Right renal cortex interstitium (tissue), 3 donors: Measurements from ENCODE around the gene RFPL1. TPM values are rescaled to one million over a fixed set of nuclear protein-coding genes. Genes with fewer than 3 reads are reported as not detected.

ENCODE experiments used
- polyA plus RNA-seq, 3 donors: library from polyadenylated mRNA; unstranded; fragments of 120-200 nt; gene quantifications; one replicate each; pipeline ENCODE4 v1.2.1, GENCODE V29; 2013; ENCODE audit not compliant: insufficient read length in 3 of 3

RFPL1 gene
- polyA plus RNA-seq, 3 donors: 1.1 to 1.4 (median 1.2) TPM

Other genes starting within 250 kb of the RFPL1 start
- gene EMID1, start 232.7 kb upstream of the RFPL1 start, polyA plus RNA-seq: 10 to 100 TPM; 62.3 to 81.4 (median 62.5) TPM
- 10 to 100 TPM; 18.9 to 23.9 (median 22.5) TPM for gene RHBDD3, start 170.6 kb upstream of the RFPL1 start, polyA plus RNA-seq
- gene EWSR1, start 170.3 kb upstream of the RFPL1 start, polyA plus RNA-seq: 100 to 1,000 TPM; 287 to 335 (median 320) TPM
- gene GAS2L1, start 131.9 kb upstream of the RFPL1 start, polyA plus RNA-seq: 1 to 10 TPM; 4.4 to 6.5 (median 5.6) TPM
- gene RASL10A, start 122.9 kb upstream of the RFPL1 start, polyA plus RNA-seq: under 1 TPM in 2 of 3 donors, not detected in 1; 0.12 to 0.26 TPM
- gene AP1B1, start 50.0 kb upstream of the RFPL1 start, polyA plus RNA-seq: 10 to 100 TPM; 40.9 to 47.3 (median 43.3) TPM
- 10 to 100 TPM in 2 of 3 donors, 1 to 10 TPM in 1; 9.9 to 12.2 (median 11.7) TPM for gene NEFH, start 41.6 kb downstream of the RFPL1 start, polyA plus RNA-seq
- 10 to 100 TPM; 20.8 to 35.0 (median 26.9) TPM for gene THOC5, start 115.2 kb downstream of the RFPL1 start, polyA plus RNA-seq
- 100 to 1,000 TPM; 153 to 169 (median 154) TPM for gene NIPSNAP1, start 142.5 kb downstream of the RFPL1 start, polyA plus RNA-seq
- 10 to 100 TPM; 26.5 to 29.3 (median 27.1) TPM for gene NF2, start 165.1 kb downstream of the RFPL1 start, polyA plus RNA-seq